ENCODE data around the gene ATP23.

- TF ChIP-seq POLR2A (IDR thresholded peaks at IDR 0.05) (no peak), CTCF (IDR thresholded peaks at IDR 0.05) (no peak)
Observed at GRCh38 chr12:57905812-57906475, 35.4 kb upstream of the ATP23 start.

Measured in body of pancreas (tissue), 4 donors.